HepG2 (cell line): ENCODE data around the gene SDR42E2. TPM values are rescaled to one million over a fixed set of nuclear protein-coding genes. Genes with fewer than 3 reads are reported as not detected.

Source experiments
- ATAC-seq: fragments of 200-7000 bp; cut with Tn5 transposase; 3 replicates; pipeline ENCODE4 v1.9.1; 2020; ENCODE audit warnings: mild to moderate bottlenecking, moderate library complexity
- BruUV-seq: library from RNA; stranded (reverse); fragments of 400-500 nt; replicated peaks from 2 replicates; lab custom pipeline; 2021; lab: Mats Ljungman, UMichigan
- CTCF ChIA-PET: fragments of 300-600 bp; formaldehyde crosslinking; extraction: SDS; loops from one replicate; lab custom pipeline; 2021; ENCODE audit warnings: low total read pairs, inconsistent platforms, low intra/inter-chr PET ratio; lab: Yijun Ruan, JAX
- POLR2A ChIA-PET: fragments of 350-600 bp; sonication (Branson Sonifier 250); formaldehyde crosslinking; loops from one replicate; lab custom pipeline; 2020; ENCODE audit warnings: antibody characterized with exemption, inconsistent platforms; lab: Yijun Ruan, JAX
- DNase-seq: peaks from one replicate; pipeline ENCODE4 v3.0.0-alpha.2; 2015; ENCODE audit warnings: low spot score
- FAIRE-seq: peaks from 3 replicates; lab custom pipeline; 2011; peaks lifted over from hg19 to GRCh38; lab: Jason Lieb, UNC
- H2AFZ ChIP-seq: one replicate; pipeline ENCODE4 v1.6.1; 2011; ENCODE audit warnings: low read length, inconsistent platforms
- H3K27ac ChIP-seq: fragments of 300-600 bp; 3 replicates; pipeline ENCODE4 v1.8.0; 2011; ENCODE audit warnings: mixed run types, mild to moderate bottlenecking, mixed read lengths, low read length, inconsistent platforms; ENCODE audit not compliant: insufficient read depth; ENCODE audit errors: extremely low read length
- H3K27me3 ChIP-seq, 2 experiments: fragments of 200-600 bp in 1 of 2; 2 replicates in 1 of 2; 3 replicates in 1 of 2; pipeline versions ENCODE4 v1.6.0 to v1.8.0; 2011; ENCODE audit warnings: low read length in 2 of 2, mild to moderate bottlenecking in 2 of 2, moderate library complexity in 2 of 2, inconsistent platforms in 1 of 2; ENCODE audit not compliant: insufficient read depth in 2 of 2, control insufficient read depth in 1 of 2
- H3K36me3 ChIP-seq, 2 experiments: fragments of 200-600 bp in 1 of 2; replicated peaks in 1 of 2; 2 replicates in 1 of 2; 3 replicates in 1 of 2; pipeline versions ENCODE4 v1.5.1 to v1.8.0; 2011; ENCODE audit warnings: low read length in 2 of 2, inconsistent platforms in 1 of 2; ENCODE audit not compliant: insufficient read depth in 2 of 2, control insufficient read depth in 1 of 2
- H3K4me1 ChIP-seq: 2 replicates; pipeline ENCODE4 v1.5.1; 2012; ENCODE audit warnings: low read length, inconsistent platforms; ENCODE audit not compliant: insufficient read depth
- H3K4me2 ChIP-seq: 2 replicates; pipeline ENCODE4 v1.6.0; 2011; ENCODE audit warnings: low read depth, low read length, inconsistent platforms
- H3K4me3 ChIP-seq, 3 experiments: fragments of 200-600 bp in 1 of 3; sonication (generic), shearing (Covaris generic) in 1 of 3; replicated peaks in 1 of 3; 2 replicates each; pipeline ENCODE4 v1.5.1; 2011 to 2016; ENCODE audit warnings: low read length in 3 of 3, inconsistent platforms in 2 of 3, low read depth in 2 of 3, mild to moderate bottlenecking in 2 of 3, control low read depth in 1 of 3, mixed read lengths in 1 of 3; ENCODE audit not compliant: insufficient read depth in 1 of 3
- H3K79me2 ChIP-seq: one replicate; pipeline ENCODE4 v1.6.1; 2011; ENCODE audit warnings: low read length, inconsistent platforms; ENCODE audit not compliant: insufficient read depth
- H3K9ac ChIP-seq: 2 replicates; pipeline ENCODE4 v1.6.0; 2011; ENCODE audit warnings: mild to moderate bottlenecking, low read depth, low read length, inconsistent platforms; ENCODE audit not compliant: insufficient read depth
- H3K9me3 ChIP-seq: 2 replicates; pipeline ENCODE4 v1.5.1; 2012; ENCODE audit warnings: mild to moderate bottlenecking, low read length
- H4K20me1 ChIP-seq: 2 replicates; pipeline ENCODE4 v1.6.0; 2011; ENCODE audit warnings: inconsistent platforms, mild to moderate bottlenecking, low read length, moderate library complexity; ENCODE audit not compliant: insufficient read depth
- EED ChIP-seq: sonication (generic); formaldehyde crosslinking; IDR thresholded peaks from 2 replicates; pipeline ENCODE4 v1.5.0; 2020; ENCODE audit warnings: mild to moderate bottlenecking, missing genetic modification reagents
- NRL ChIP-seq: sonication (generic); formaldehyde crosslinking; IDR thresholded peaks from 2 replicates; pipeline ENCODE4 v1.5.0; 2020; ENCODE audit warnings: missing genetic modification reagents, mild to moderate bottlenecking, moderate library complexity, borderline replicate concordance
- SALL2 ChIP-seq: sonication (generic); formaldehyde crosslinking; IDR thresholded peaks from 2 replicates; pipeline ENCODE4 v1.8.1; 2023; ENCODE audit warnings: mild to moderate bottlenecking, missing genetic modification reagents, inconsistent platforms
- SRY ChIP-seq: sonication (generic); formaldehyde crosslinking; IDR thresholded peaks from 2 replicates; pipeline ENCODE4 v1.8.0; 2022; ENCODE audit warnings: mild to moderate bottlenecking, missing genetic modification reagents
- TEAD3 ChIP-seq: optimal IDR thresholded peaks from 2 replicates; pipeline ENCODE3; 2016; ENCODE audit warnings: borderline replicate concordance
- ZFP90 ChIP-seq: sonication (generic); formaldehyde crosslinking; IDR thresholded peaks from 2 replicates; pipeline ENCODE4 v1.8.0; 2022; ENCODE audit warnings: missing genetic modification reagents, mild to moderate bottlenecking, inconsistent platforms, borderline replicate concordance
- ZNF263 ChIP-seq: sonication (generic); formaldehyde crosslinking; IDR thresholded peaks from 2 replicates; pipeline ENCODE4 v1.4.0; 2020; ENCODE audit warnings: missing genetic modification reagents
- ZSCAN20 ChIP-seq: sonication (generic); formaldehyde crosslinking; IDR thresholded peaks from 2 replicates; pipeline ENCODE4 v1.4.0; 2020; ENCODE audit warnings: missing genetic modification reagents, mild to moderate bottlenecking, borderline replicate concordance
- ZSCAN21 ChIP-seq: sonication (generic); formaldehyde crosslinking; IDR thresholded peaks from 2 replicates; pipeline ENCODE4 v1.8.0; 2022; ENCODE audit warnings: mild to moderate bottlenecking, missing genetic modification reagents, moderate library complexity, borderline replicate concordance
- WGBS: methylation state at CpG from one replicate; pipeline ENCODE4 v1.1.6; 2017; ENCODE audit warnings: low lambda C conversion rate; 5-methylcytosine and 5-hydroxymethylcytosine counted together
- in situ Hi-C: cut with HindIII; loops from 2 replicates; pipeline ENCODE4 v1.10.0; 2017; ENCODE audit warnings: low pct_unique_long_range_greater_than_20kb; ENCODE audit not compliant: extremely low pct_ligation_motif_present
- intact Hi-C: fragments of 100-400 bp; cut with micrococcal nuclease; formaldehyde crosslinking; loops from one replicate; pipeline ENCODE4 v1.10.0; 2022; ENCODE audit not compliant: unreplicated experiment
- polyA plus RNA-seq, 8 experiments: library from polyadenylated mRNA; depleted of rRNA in 3 of 8; stranded (reverse) in 7 of 8; unstranded in 1 of 8; fragments of >200 nt; fragmentation: Illumina TruSeq in 4 of 8; extraction: Trizol in 4 of 8; gene quantifications; 2 replicates each; pipeline versions ENCODE4 v1.2.1 to v1.2.3, GENCODE V29; 2011 to 2016; ENCODE audit warnings: low read depth in 4 of 8, missing spikeins in 1 of 8, mixed read lengths in 1 of 8; ENCODE audit not compliant: insufficient read depth in 1 of 8
- total RNA-seq, 5 experiments: library from RNA; depleted of rRNA; stranded (reverse); fragments of >200 nt; fragmentation: Illumina TruSeq; extraction: Trizol; gene quantifications; 2 replicates each; pipeline ENCODE4 v1.2.3, GENCODE V29; 2016; ENCODE audit warnings: low read depth in 1 of 5
- TF ChIP-seq, protein P1 (sequence below): sonication (generic); formaldehyde crosslinking; IDR thresholded peaks from 2 replicates; pipeline ENCODE4 v1.4.0; 2020; ENCODE audit warnings: missing genetic modification reagents, low read depth, mild to moderate bottlenecking, borderline replicate concordance
- TF ChIP-seq, protein P2 (sequence below): sonication (generic); formaldehyde crosslinking; IDR thresholded peaks from 2 replicates; pipeline ENCODE4 v1.4.0; 2020; ENCODE audit warnings: missing genetic modification reagents, borderline replicate concordance
- TF ChIP-seq, protein P3 (sequence below): sonication (generic); formaldehyde crosslinking; IDR thresholded peaks from 2 replicates; pipeline ENCODE4 v1.8.1; 2023; ENCODE audit warnings: missing genetic modification reagents, inconsistent platforms, borderline replicate concordance
- TF ChIP-seq, protein P4 (sequence below): sonication (generic); formaldehyde crosslinking; IDR thresholded peaks from 2 replicates; pipeline ENCODE4 v1.4.0; 2020; ENCODE audit warnings: missing genetic modification reagents
- TF ChIP-seq, protein P5 (sequence below): sonication (generic); formaldehyde crosslinking; IDR thresholded peaks from 2 replicates; pipeline ENCODE4 v1.4.0; 2020; ENCODE audit warnings: missing genetic modification reagents, borderline replicate concordance

SDR42E2 gene
- total and polyA plus RNA-seq, 2 of the 13 experiments (the other 11 are each of a cell fraction or from before 2014, with no cell fraction given): 0.05 to 0.11 TPM

DNA sequence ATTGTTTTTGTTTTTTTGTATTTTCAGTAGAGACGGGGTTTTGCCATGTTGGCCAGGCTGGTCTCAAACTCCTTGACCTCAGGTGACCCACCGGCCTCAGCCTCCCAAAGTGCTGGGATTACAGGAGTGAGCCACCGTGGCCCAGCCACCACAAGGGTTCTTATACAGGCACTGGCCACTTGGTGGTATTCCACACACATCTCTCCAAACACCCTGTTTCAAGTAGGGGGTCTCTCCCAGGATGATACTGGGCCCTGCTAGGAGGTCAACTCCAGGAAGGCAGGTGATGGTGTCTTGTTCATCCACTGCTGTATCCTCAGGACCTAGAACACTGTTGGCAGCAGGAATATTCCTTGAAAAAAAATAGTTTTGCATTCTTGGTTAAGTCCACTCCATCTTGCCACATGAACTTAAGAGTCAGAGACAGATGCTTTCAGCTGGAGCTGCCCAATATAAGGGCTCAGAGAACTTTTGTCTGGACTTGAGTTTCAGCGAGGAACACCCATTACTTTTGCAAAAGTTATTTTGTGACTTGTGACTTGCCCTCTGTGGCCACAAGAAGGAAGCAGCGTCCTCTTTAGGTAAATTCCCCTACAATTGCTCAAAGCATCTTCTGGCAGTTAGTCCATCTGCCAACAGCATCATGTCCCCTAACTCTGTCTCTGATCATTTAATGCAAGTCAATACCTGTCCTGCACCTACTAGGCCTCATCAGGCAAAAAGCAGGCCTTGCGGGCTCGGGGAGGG, 36.4 kb downstream of the SDR42E2 start:
- peak; percentile 52 for ATAC-seq
- Histone ChIP-seq H3K9me3 (no peaks in the 10 kb centered on the region), H3K79me2 (no peaks in the 10 kb centered on the region), H3K4me1 (peaks cover 79% of the 10 kb centered on the region), H3K36me3 (no peaks in the 10 kb centered on the region; a peak in 1 of 5 replicates), H3K9ac (peak overlapping the region; percentile 23; the same call in 1 of the 2 replicates), H2AFZ (peak overlapping the region; percentile 3), H3K4me2 (peak overlapping the region; percentile 76), H3K4me3 (peak overlapping the region; percentile 3 to 55 (median 5); a peak in 4 of 6 replicates), H4K20me1 (no peaks in the 10 kb centered on the region), H3K27ac (no peak overlapping the region), H3K27me3 (no peaks in the 10 kb centered on the region; a peak in 1 of 5 replicates)
- in situ Hi-C loops: loop anchor here (5.0 kb wide), 1 partner anchor 99 kb away; the partner anchor contains the start of gene POLR3E
- no peak for FAIRE-seq
- intact Hi-C loops: loop anchor here (2.0 to 5.0 kb wide), 2 partner anchors 34 to 174 kb away; partner anchors contain the start of gene CDR2
- ChIA-PET CTCF (no interaction called here), POLR2A (interaction anchor here (1.2 to 3.6 kb wide), 4 partner anchors 7 to 99 kb away, joined by 4 to 21 read pairs (median 6); partner anchors contain the start of gene EEF2K)
- 19% methylated on average over 7 of the region's 7 CpGs for WGBS
- no peak for DNase-seq
- BruUV-seq: no TSS peak
- TF ChIP-seq, protein P1, sequence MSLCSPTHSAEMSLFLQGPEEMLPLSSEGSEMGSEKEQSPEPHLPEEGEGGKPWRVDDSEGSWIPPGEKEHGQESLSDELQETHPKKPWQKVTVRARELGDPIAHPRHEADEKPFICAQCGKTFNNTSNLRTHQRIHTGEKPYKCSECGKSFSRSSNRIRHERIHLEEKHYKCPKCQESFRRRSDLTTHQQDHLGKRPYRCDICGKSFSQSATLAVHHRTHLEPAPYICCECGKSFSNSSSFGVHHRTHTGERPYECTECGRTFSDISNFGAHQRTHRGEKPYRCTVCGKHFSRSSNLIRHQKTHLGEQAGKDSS: 0 out of 2 replicates have a peak, but pooled peaks have one; percentile 59
- TF ChIP-seq SALL2 (CRISPR knock-in tag): peak; percentile 16; the same call in 1 of the 2 replicates
- TF ChIP-seq, protein P2, sequence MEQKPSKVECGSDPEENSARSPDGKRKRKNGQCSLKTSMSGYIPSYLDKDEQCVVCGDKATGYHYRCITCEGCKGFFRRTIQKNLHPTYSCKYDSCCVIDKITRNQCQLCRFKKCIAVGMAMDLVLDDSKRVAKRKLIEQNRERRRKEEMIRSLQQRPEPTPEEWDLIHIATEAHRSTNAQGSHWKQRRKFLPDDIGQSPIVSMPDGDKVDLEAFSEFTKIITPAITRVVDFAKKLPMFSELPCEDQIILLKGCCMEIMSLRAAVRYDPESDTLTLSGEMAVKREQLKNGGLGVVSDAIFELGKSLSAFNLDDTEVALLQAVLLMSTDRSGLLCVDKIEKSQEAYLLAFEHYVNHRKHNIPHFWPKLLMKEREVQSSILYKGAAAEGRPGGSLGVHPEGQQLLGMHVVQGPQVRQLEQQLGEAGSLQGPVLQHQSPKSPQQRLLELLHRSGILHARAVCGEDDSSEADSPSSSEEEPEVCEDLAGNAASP (CRISPR knock-in tag): peak; percentile 77; the same call in 1 of the 2 replicates
- TF ChIP-seq, protein P3, sequence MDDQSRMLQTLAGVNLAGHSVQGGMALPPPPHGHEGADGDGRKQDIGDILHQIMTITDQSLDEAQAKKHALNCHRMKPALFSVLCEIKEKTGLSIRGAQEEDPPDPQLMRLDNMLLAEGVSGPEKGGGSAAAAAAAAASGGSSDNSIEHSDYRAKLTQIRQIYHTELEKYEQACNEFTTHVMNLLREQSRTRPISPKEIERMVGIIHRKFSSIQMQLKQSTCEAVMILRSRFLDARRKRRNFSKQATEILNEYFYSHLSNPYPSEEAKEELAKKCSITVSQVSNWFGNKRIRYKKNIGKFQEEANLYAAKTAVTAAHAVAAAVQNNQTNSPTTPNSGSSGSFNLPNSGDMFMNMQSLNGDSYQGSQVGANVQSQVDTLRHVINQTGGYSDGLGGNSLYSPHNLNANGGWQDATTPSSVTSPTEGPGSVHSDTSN (CRISPR knock-in tag): 0 out of 2 replicates have a peak, but pooled peaks have one; percentile 20
- 0 out of 2 replicates have a peak, but pooled peaks have one; percentile 5 for TF ChIP-seq ZNF263 (CRISPR knock-in tag)
- TF ChIP-seq ZFP90 (CRISPR knock-in tag): 0 out of 2 replicates have a peak, but pooled peaks have one; percentile 53
- TF ChIP-seq EED (CRISPR knock-in tag): no peak
- no peak for TF ChIP-seq NRL (CRISPR knock-in tag)
- TF ChIP-seq, protein P4, sequence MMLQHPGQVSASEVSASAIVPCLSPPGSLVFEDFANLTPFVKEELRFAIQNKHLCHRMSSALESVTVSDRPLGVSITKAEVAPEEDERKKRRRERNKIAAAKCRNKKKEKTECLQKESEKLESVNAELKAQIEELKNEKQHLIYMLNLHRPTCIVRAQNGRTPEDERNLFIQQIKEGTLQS (CRISPR knock-in tag): no peak
- 0 out of 2 replicates have a peak, but pooled peaks have one; percentile 38 for TF ChIP-seq ZSCAN20 (CRISPR knock-in tag)
- TF ChIP-seq, protein P5, sequence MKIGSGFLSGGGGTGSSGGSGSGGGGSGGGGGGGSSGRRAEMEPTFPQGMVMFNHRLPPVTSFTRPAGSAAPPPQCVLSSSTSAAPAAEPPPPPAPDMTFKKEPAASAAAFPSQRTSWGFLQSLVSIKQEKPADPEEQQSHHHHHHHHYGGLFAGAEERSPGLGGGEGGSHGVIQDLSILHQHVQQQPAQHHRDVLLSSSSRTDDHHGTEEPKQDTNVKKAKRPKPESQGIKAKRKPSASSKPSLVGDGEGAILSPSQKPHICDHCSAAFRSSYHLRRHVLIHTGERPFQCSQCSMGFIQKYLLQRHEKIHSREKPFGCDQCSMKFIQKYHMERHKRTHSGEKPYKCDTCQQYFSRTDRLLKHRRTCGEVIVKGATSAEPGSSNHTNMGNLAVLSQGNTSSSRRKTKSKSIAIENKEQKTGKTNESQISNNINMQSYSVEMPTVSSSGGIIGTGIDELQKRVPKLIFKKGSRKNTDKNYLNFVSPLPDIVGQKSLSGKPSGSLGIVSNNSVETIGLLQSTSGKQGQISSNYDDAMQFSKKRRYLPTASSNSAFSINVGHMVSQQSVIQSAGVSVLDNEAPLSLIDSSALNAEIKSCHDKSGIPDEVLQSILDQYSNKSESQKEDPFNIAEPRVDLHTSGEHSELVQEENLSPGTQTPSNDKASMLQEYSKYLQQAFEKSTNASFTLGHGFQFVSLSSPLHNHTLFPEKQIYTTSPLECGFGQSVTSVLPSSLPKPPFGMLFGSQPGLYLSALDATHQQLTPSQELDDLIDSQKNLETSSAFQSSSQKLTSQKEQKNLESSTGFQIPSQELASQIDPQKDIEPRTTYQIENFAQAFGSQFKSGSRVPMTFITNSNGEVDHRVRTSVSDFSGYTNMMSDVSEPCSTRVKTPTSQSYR (CRISPR knock-in tag): no peak
- no peak for TF ChIP-seq SRY (CRISPR knock-in tag)
- TF ChIP-seq TEAD3: peak; percentile 25
- 0 out of 2 replicates have a peak, but pooled peaks have one; percentile 22 for TF ChIP-seq ZSCAN21 (CRISPR knock-in tag)
